ENCODE results near the gene MAP1LC3B.

DNA sequence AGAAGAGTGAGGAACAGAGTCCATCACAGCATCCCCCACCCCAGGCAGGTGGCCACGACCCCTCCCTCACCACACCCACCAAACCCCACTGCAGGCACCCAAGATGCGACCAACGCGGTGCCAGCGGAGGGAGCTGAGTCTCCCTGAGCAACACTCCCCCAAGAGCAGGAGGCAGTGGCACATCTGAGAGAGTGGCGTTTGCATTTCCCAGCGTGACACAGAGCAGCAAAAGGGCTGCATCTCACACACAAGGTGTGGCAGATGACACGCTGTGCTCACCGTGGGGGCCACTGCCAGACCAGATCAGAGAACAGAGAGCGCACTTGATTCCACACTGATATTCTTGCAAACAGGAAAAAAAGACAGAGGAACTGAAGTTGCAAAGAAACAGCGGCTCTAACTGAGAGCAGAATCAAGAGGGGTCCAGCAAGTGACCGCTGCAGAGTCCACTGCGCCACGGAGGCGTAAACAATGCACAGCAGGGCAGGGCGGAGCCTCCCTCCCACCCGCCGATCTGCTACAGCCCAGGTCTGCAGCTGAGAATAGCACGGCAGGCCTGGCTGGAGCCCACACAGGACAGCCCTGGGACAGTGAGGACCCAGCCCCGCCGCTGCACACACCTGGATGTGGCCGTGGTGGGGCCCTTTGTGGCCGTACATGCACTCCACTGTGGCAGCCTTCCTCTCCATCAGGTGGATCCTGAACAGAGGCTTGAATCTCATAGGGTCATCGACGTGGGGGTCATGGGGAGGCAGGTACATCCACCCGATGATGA, 49.0 kb upstream of the MAP1LC3B start:
- TF ChIP-seq CTCF (IDR thresholded peaks at IDR 0.05): no peak
- TF ChIP-seq EZH2 (IDR thresholded peaks at IDR 0.05; ENCODE audit: borderline replicate concordance, insufficient read depth, low read depth, low read length, poor library complexity, severe bottlenecking): no peak

Measured in B cell (primary cell).